HepG2 (cell line): ENCODE measurements around the gene ZNF680. TPM values are rescaled to one million over a fixed set of nuclear protein-coding genes. Genes with fewer than 3 reads are reported as not detected.
A peak's percentile ranks its signal among the peaks of the same experiment; 100 is the strongest.

Experiments used
- ATF7-NPFF ChIP-seq: sonication (generic); formaldehyde crosslinking; IDR thresholded peaks from 2 replicates; pipeline ENCODE4 v1.8.1; 2023; ENCODE audit warnings: mild to moderate bottlenecking, low read depth, missing genetic modification reagents, moderate library complexity
- BHLHE40 ChIP-seq: IDR thresholded peaks from 2 replicates; pipeline ENCODE4 v1.6.1; 2011; ENCODE audit warnings: low read length, improper control_type of control experiment
- BRCA1 ChIP-seq: sonication (generic); formaldehyde crosslinking; IDR thresholded peaks from 2 replicates; pipeline ENCODE4 v1.4.0; 2020; ENCODE audit warnings: missing genetic modification reagents
- CBX2 ChIP-seq, 2 experiments: fragments of 200-600 bp in 1 of 2; sonication (generic); formaldehyde crosslinking in 1 of 2; IDR thresholded peaks; 2 replicates each; pipeline versions ENCODE4 v1.7.0 to v1.8.1; 2018 to 2022; ENCODE audit warnings: low read depth in 2 of 2, low read length in 1 of 2, mild to moderate bottlenecking in 1 of 2, missing genetic modification reagents in 1 of 2
- GABPB1 ChIP-seq: IDR thresholded peaks from 2 replicates; pipeline ENCODE4 v1.6.1; 2016; ENCODE audit warnings: mild to moderate bottlenecking, missing genetic modification reagents, moderate library complexity, missing compliant biosample characterization
- KMT2A ChIP-seq: sonication (generic); formaldehyde crosslinking; IDR thresholded peaks from 2 replicates; pipeline ENCODE4 v1.4.0; 2020; ENCODE audit warnings: missing genetic modification reagents
- NFYB ChIP-seq: sonication (generic); formaldehyde crosslinking; IDR thresholded peaks from 2 replicates; pipeline ENCODE4 v1.4.0; 2020; ENCODE audit warnings: missing genetic modification reagents
- ZNF691 ChIP-seq: sonication (generic); formaldehyde crosslinking; IDR thresholded peaks from 2 replicates; pipeline ENCODE4 v1.4.0; 2020; ENCODE audit warnings: missing genetic modification reagents, low read depth, mild to moderate bottlenecking, borderline replicate concordance
- polyA plus RNA-seq, 8 experiments: library from polyadenylated mRNA; depleted of rRNA in 3 of 8; stranded (reverse) in 7 of 8; unstranded in 1 of 8; fragments of >200 nt; fragmentation: Illumina TruSeq in 4 of 8; extraction: Trizol in 4 of 8; gene quantifications; 2 replicates each; pipeline versions ENCODE4 v1.2.1 to v1.2.3, GENCODE V29; 2011 to 2016; ENCODE audit warnings: low read depth in 4 of 8, missing spikeins in 1 of 8, mixed read lengths in 1 of 8; ENCODE audit not compliant: insufficient read depth in 1 of 8
- total RNA-seq, 5 experiments: library from RNA; depleted of rRNA; stranded (reverse); fragments of >200 nt; fragmentation: Illumina TruSeq; extraction: Trizol; gene quantifications; 2 replicates each; pipeline ENCODE4 v1.2.3, GENCODE V29; 2016; ENCODE audit warnings: low read depth in 1 of 5
- TF ChIP-seq, protein P1 (sequence below): sonication (generic); formaldehyde crosslinking; IDR thresholded peaks from 2 replicates; pipeline ENCODE4 v1.4.0; 2020; ENCODE audit warnings: mild to moderate bottlenecking, missing genetic modification reagents, borderline replicate concordance
- TF ChIP-seq, protein P2 (sequence below): sonication (generic); formaldehyde crosslinking; IDR thresholded peaks from 2 replicates; pipeline ENCODE4 v1.4.0; 2020; ENCODE audit warnings: missing genetic modification reagents
- TF ChIP-seq, protein P3 (sequence below): sonication (generic); formaldehyde crosslinking; IDR thresholded peaks from 2 replicates; pipeline ENCODE4 v1.4.0; 2020; ENCODE audit warnings: missing genetic modification reagents, borderline replicate concordance
- TF ChIP-seq, protein P4 (sequence below): sonication (generic); formaldehyde crosslinking; IDR thresholded peaks from 2 replicates; pipeline ENCODE4 v1.4.0; 2020; ENCODE audit warnings: mild to moderate bottlenecking, missing genetic modification reagents

Gene ZNF680
- total and polyA plus RNA-seq, 2 of the 13 experiments (the other 11 are each of a cell fraction or from before 2014, with no cell fraction given): 2.1 to 12.4 TPM

DNA sequence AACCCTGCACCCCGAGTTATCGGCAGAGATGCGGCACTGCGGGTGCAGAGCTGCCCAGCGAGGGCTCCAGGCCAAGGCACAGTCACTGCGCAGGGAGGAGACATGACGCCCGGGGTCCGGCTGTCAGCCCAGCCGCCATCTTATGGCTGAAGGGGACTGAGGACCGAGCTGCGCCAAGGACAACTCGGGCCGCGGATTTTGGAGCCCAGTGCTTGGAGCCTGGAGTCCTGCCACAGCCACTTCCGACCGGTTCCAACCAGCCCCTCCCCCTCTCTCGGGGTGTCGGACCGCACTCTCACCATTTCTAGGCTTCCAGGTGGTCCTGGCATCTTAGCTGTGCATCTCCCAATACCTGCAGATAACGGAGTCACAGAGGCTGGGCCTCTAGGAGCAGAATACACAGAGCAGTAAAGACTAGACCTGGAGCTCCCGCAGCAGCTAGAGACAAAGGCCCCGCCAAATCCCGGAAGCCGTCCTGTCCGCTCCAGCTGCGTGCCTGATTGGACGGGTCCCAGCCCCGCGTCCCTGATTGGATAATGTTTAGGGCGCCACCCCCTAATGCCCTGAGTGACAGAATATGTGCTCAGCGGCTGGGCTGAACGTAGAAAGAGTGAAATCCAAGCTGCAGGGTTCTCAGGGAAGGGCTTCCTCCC lies at the start of gene ZNF680 (continued):
- TF ChIP-seq, protein P1, sequence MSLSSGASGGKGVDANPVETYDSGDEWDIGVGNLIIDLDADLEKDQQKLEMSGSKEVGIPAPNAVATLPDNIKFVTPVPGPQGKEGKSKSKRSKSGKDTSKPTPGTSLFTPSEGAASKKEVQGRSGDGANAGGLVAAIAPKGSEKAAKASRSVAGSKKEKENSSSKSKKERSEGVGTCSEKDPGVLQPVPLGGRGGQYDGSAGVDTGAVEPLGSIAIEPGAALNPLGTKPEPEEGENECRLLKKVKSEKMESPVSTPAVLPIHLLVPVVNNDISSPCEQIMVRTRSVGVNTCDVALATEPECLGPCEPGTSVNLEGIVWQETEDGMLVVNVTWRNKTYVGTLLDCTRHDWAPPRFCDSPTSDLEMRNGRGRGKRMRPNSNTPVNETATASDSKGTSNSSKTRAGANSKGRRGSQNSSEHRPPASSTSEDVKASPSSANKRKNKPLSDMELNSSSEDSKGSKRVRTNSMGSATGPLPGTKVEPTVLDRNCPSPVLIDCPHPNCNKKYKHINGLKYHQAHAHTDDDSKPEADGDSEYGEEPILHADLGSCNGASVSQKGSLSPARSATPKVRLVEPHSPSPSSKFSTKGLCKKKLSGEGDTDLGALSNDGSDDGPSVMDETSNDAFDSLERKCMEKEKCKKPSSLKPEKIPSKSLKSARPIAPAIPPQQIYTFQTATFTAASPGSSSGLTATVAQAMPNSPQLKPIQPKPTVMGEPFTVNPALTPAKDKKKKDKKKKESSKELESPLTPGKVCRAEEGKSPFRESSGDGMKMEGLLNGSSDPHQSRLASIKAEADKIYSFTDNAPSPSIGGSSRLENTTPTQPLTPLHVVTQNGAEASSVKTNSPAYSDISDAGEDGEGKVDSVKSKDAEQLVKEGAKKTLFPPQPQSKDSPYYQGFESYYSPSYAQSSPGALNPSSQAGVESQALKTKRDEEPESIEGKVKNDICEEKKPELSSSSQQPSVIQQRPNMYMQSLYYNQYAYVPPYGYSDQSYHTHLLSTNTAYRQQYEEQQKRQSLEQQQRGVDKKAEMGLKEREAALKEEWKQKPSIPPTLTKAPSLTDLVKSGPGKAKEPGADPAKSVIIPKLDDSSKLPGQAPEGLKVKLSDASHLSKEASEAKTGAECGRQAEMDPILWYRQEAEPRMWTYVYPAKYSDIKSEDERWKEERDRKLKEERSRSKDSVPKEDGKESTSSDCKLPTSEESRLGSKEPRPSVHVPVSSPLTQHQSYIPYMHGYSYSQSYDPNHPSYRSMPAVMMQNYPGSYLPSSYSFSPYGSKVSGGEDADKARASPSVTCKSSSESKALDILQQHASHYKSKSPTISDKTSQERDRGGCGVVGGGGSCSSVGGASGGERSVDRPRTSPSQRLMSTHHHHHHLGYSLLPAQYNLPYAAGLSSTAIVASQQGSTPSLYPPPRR (CRISPR knock-in tag): no peak
- TF ChIP-seq BRCA1 (CRISPR knock-in tag) (no peak), KMT2A (CRISPR knock-in tag) (peak; percentile 89), CBX2 (IDR thresholded peaks at IDR 0.05; ENCODE audit: low read depth, low read length) (no peak), CBX2 (CRISPR knock-in tag; IDR thresholded peaks at IDR 0.05; ENCODE audit: low read depth) (no peak), ATF7-NPFF (CRISPR knock-in tag) (no peak), GABPB1 (CRISPR knock-in tag) (peak; percentile 70; the same call in 1 of the 2 replicates), ZNF691 (CRISPR knock-in tag) (no peak), NFYB (peak; percentile 96), BHLHE40 (no peak)
- TF ChIP-seq, protein P2, sequence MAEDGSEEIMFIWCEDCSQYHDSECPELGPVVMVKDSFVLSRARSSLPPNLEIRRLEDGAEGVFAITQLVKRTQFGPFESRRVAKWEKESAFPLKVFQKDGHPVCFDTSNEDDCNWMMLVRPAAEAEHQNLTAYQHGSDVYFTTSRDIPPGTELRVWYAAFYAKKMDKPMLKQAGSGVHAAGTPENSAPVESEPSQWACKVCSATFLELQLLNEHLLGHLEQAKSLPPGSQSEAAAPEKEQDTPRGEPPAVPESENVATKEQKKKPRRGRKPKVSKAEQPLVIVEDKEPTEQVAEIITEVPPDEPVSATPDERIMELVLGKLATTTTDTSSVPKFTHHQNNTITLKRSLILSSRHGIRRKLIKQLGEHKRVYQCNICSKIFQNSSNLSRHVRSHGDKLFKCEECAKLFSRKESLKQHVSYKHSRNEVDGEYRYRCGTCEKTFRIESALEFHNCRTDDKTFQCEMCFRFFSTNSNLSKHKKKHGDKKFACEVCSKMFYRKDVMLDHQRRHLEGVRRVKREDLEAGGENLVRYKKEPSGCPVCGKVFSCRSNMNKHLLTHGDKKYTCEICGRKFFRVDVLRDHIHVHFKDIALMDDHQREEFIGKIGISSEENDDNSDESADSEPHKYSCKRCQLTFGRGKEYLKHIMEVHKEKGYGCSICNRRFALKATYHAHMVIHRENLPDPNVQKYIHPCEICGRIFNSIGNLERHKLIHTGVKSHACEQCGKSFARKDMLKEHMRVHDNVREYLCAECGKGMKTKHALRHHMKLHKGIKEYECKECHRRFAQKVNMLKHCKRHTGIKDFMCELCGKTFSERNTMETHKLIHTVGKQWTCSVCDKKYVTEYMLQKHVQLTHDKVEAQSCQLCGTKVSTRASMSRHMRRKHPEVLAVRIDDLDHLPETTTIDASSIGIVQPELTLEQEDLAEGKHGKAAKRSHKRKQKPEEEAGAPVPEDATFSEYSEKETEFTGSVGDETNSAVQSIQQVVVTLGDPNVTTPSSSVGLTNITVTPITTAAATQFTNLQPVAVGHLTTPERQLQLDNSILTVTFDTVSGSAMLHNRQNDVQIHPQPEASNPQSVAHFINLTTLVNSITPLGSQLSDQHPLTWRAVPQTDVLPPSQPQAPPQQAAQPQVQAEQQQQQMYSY (CRISPR knock-in tag): 0 out of 2 replicates have a peak, but pooled peaks have one; percentile 19
- TF ChIP-seq, protein P3, sequence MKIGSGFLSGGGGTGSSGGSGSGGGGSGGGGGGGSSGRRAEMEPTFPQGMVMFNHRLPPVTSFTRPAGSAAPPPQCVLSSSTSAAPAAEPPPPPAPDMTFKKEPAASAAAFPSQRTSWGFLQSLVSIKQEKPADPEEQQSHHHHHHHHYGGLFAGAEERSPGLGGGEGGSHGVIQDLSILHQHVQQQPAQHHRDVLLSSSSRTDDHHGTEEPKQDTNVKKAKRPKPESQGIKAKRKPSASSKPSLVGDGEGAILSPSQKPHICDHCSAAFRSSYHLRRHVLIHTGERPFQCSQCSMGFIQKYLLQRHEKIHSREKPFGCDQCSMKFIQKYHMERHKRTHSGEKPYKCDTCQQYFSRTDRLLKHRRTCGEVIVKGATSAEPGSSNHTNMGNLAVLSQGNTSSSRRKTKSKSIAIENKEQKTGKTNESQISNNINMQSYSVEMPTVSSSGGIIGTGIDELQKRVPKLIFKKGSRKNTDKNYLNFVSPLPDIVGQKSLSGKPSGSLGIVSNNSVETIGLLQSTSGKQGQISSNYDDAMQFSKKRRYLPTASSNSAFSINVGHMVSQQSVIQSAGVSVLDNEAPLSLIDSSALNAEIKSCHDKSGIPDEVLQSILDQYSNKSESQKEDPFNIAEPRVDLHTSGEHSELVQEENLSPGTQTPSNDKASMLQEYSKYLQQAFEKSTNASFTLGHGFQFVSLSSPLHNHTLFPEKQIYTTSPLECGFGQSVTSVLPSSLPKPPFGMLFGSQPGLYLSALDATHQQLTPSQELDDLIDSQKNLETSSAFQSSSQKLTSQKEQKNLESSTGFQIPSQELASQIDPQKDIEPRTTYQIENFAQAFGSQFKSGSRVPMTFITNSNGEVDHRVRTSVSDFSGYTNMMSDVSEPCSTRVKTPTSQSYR (CRISPR knock-in tag): peak; percentile 74
- TF ChIP-seq, protein P4, sequence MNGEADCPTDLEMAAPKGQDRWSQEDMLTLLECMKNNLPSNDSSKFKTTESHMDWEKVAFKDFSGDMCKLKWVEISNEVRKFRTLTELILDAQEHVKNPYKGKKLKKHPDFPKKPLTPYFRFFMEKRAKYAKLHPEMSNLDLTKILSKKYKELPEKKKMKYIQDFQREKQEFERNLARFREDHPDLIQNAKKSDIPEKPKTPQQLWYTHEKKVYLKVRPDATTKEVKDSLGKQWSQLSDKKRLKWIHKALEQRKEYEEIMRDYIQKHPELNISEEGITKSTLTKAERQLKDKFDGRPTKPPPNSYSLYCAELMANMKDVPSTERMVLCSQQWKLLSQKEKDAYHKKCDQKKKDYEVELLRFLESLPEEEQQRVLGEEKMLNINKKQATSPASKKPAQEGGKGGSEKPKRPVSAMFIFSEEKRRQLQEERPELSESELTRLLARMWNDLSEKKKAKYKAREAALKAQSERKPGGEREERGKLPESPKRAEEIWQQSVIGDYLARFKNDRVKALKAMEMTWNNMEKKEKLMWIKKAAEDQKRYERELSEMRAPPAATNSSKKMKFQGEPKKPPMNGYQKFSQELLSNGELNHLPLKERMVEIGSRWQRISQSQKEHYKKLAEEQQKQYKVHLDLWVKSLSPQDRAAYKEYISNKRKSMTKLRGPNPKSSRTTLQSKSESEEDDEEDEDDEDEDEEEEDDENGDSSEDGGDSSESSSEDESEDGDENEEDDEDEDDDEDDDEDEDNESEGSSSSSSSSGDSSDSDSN (CRISPR knock-in tag): peak; percentile 55
